Measurements from ENCODE around the gene PLAC8L1. TPM values are rescaled to one million over a fixed set of nuclear protein-coding genes. Genes with fewer than 3 reads are reported as not detected.
A peak's percentile ranks its signal among the peaks of the same experiment; 100 is the strongest.

PLAC8L1 gene
- total RNA-seq, 1 donor from 2014 or later: 0.49 TPM

DNA sequence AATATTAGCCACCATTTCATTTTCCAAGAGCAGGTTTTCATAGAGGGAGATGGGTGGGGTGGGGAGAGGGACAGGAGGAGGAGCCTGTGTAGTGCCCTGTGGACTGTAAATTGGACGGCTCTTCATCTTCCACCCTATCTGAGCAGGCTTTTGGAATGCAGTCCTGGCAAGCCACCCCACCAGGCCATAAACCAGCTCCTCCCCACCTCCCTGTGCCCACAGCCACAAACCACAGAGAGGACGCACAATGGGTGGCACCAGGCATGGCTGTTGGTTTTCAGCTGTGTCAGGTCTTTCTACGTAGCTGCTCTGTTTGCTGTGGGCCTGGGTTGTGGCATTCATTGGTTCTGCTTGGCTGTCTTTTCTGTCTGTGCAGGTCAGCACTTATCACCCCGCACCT is 58.0 kb downstream of the PLAC8L1 start:
- Histone ChIP-seq H3K27ac (replicated peaks) (peak overlapping the region; percentile 40), H3K4me3 (no peak overlapping the region), H3K9me3 (replicated peaks) (no peaks in the 10 kb centered on the region), H3K36me3 (no peaks in the 10 kb centered on the region), H3K27me3 (ENCODE audit: low read depth) (no peaks in the 10 kb centered on the region), H3K4me1 (peaks cover 30% of the 10 kb centered on the region)
- intact Hi-C loops (cut with micrococcal nuclease): loop anchor here (10.0 kb wide), 2 partner anchors 223 to 363 kb away; no protein-coding TSS in a partner anchor
- TF ChIP-seq, protein P1, sequence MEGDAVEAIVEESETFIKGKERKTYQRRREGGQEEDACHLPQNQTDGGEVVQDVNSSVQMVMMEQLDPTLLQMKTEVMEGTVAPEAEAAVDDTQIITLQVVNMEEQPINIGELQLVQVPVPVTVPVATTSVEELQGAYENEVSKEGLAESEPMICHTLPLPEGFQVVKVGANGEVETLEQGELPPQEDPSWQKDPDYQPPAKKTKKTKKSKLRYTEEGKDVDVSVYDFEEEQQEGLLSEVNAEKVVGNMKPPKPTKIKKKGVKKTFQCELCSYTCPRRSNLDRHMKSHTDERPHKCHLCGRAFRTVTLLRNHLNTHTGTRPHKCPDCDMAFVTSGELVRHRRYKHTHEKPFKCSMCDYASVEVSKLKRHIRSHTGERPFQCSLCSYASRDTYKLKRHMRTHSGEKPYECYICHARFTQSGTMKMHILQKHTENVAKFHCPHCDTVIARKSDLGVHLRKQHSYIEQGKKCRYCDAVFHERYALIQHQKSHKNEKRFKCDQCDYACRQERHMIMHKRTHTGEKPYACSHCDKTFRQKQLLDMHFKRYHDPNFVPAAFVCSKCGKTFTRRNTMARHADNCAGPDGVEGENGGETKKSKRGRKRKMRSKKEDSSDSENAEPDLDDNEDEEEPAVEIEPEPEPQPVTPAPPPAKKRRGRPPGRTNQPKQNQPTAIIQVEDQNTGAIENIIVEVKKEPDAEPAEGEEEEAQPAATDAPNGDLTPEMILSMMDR (IDR thresholded peaks at IDR 0.05; ENCODE audit: borderline replicate concordance): no peak
- DNase-seq: no peak

DNA sequence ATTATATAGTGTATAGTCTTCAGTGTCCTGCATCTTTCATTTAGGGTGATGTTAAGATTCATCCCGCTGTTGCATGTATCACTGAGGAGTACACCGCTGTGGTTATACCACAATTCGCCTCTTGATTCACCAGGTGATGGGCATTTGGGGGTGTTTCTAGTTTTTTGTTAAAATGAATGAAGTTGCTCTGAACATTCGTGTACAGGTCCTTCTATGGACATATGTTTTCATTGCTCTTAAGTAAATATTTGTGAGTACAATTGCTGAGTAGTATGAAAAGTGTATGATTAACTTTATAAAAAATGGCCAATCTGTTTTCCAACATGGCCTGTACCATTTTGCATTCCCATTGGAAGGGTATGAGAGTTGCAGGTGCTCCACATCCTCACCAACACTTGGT is 61.7 kb downstream of the PLAC8L1 start:
- TF ChIP-seq, protein P1 (IDR thresholded peaks at IDR 0.05; ENCODE audit: borderline replicate concordance): no peak
- H3K27ac ChIP-seq (replicated peaks): no peak overlapping the region
- DNase-seq: no peak
- H3K9me3 ChIP-seq (replicated peaks): no peaks in the 10 kb centered on the region
- H3K27me3 ChIP-seq (ENCODE audit: low read depth): no peaks in the 10 kb centered on the region
- H3K4me1 ChIP-seq: peaks cover 38% of the 10 kb centered on the region
- intact Hi-C loops (cut with micrococcal nuclease): loop anchor here (10.0 kb wide), 2 partner anchors 219 to 359 kb away; no protein-coding TSS in a partner anchor
- no peaks in the 10 kb centered on the region for H3K36me3 ChIP-seq
- H3K4me3 ChIP-seq: no peak overlapping the region

DNA sequence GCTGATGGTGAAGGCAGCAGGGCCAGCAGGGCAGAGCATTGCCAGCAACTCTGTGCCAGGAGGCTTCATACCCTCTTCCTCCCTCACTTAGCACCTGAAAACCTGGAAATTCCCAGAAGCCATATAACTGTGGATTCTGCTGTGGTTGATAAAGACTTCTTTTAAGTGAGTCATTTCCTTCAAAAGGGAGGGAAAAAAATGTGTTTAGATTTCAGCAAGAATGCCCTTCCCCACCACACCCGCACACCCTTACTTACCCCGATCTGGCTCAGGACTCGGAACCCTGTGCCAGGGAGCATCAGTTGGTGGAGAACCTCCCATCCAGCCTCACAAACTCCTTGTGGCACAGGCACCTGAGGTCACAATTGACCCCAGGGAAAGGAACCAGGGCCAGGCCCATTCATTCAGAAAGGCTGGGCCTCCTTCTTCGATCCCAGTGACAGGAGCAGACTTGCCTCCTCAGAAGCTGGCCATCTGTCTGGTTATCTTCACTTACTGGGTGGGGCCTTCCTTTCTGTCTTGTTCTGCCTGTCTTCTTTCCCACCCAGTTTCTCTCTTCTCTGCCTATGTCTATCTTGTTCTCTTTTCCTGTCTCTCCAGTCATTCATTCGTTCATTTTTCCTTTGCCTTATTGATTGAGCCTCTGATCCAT is 62.6 kb downstream of the PLAC8L1 start:
- no peak for DNase-seq
- intact Hi-C loops (cut with micrococcal nuclease): loop anchor here (10.0 kb wide), 2 partner anchors 218 to 358 kb away; no protein-coding TSS in a partner anchor

DNA sequence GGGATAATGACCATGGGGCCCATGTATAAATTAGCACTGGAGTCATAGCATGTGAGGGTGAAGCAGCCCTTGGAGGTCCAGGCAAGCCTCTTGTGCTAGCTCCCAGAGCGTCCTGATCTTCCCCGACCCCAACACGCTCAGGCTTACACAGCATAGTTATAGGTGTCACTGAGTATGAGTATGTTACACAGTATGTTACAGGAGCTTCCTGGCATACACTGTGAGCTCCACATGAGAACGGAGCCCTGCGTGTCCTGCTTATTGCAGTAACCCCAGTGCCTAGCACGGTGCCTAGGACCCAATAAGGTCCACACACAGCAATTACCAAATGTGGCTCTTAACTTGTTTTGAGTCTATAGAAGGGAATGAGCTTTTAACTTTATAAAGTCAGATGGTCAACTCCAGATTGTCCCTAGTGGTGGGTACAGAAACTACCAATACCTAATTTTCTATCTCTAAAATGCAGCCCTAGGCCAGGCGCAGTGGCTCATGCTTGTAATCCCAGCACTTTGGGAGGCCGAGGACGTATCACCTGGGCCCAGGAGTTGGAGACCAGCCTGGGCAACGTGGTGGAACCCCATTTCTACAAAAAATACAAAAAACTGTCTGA is 64.1 kb downstream of the PLAC8L1 start:
- Histone ChIP-seq H3K36me3 (no peaks in the 10 kb centered on the region), H3K27me3 (ENCODE audit: low read depth) (no peaks in the 10 kb centered on the region), H3K4me3 (no peak overlapping the region), H3K27ac (replicated peaks) (peak overlapping the region; percentile 71), H3K9me3 (replicated peaks) (no peaks in the 10 kb centered on the region), H3K4me1 (peaks cover 25% of the 10 kb centered on the region)
- intact Hi-C loops (cut with micrococcal nuclease): loop anchor here (10.0 kb wide), 2 partner anchors 216 to 356 kb away; no protein-coding TSS in a partner anchor
- TF ChIP-seq, protein P1 (IDR thresholded peaks at IDR 0.05; ENCODE audit: borderline replicate concordance): peak; percentile 56
- no peak for DNase-seq

More for the DNA sequence above, 62.6 kb downstream of the PLAC8L1 start:
- TF ChIP-seq, protein P1 (IDR thresholded peaks at IDR 0.05; ENCODE audit: borderline replicate concordance): no peak
- Histone ChIP-seq H3K27me3 (ENCODE audit: low read depth) (no peaks in the 10 kb centered on the region), H3K27ac (replicated peaks) (no peak overlapping the region), H3K4me1 (peaks cover 35% of the 10 kb centered on the region), H3K4me3 (no peak overlapping the region), H3K9me3 (replicated peaks) (no peaks in the 10 kb centered on the region), H3K36me3 (no peaks in the 10 kb centered on the region)

DNA sequence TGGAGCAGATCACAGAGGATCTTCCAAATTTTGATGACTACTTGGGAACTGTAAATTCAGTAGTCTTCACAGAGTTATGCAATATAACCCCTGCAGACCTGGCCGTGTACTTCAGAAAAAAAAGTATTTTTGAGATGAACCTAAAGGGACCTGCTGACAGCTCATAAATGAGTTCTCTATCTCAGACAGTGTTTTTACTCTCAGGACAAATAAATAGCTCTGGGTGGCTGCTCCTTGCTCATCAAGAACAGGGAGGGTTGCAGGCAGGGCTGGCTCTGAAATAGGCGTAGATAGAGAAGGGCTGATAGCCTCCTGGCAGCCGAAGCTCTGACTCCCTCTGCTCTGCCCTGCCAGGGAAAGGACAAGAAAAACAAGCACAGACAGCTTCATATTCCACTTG is 64.8 kb downstream of the PLAC8L1 start:
- TF ChIP-seq, protein P1 (IDR thresholded peaks at IDR 0.05; ENCODE audit: borderline replicate concordance): no peak
- no peak for DNase-seq
- Histone ChIP-seq H3K4me3 (no peak overlapping the region), H3K4me1 (peaks cover 25% of the 10 kb centered on the region), H3K9me3 (replicated peaks) (no peaks in the 10 kb centered on the region), H3K27me3 (ENCODE audit: low read depth) (no peaks in the 10 kb centered on the region), H3K27ac (replicated peaks) (peak overlapping the region; percentile 71), H3K36me3 (no peaks in the 10 kb centered on the region)
- intact Hi-C loops (cut with micrococcal nuclease): loop anchor here (10.0 kb wide), 2 partner anchors 216 to 356 kb away; no protein-coding TSS in a partner anchor

Data from left ventricle myocardium inferior (tissue), 1 donor.